Measurements from ENCODE around the gene OVOL3.
"Not testable (repeated sequence)": the region's sequence is repeated elsewhere in the genome, so short reads cannot be mapped to it uniquely, and the experiment has no call there.

Gene OVOL3

DNA sequence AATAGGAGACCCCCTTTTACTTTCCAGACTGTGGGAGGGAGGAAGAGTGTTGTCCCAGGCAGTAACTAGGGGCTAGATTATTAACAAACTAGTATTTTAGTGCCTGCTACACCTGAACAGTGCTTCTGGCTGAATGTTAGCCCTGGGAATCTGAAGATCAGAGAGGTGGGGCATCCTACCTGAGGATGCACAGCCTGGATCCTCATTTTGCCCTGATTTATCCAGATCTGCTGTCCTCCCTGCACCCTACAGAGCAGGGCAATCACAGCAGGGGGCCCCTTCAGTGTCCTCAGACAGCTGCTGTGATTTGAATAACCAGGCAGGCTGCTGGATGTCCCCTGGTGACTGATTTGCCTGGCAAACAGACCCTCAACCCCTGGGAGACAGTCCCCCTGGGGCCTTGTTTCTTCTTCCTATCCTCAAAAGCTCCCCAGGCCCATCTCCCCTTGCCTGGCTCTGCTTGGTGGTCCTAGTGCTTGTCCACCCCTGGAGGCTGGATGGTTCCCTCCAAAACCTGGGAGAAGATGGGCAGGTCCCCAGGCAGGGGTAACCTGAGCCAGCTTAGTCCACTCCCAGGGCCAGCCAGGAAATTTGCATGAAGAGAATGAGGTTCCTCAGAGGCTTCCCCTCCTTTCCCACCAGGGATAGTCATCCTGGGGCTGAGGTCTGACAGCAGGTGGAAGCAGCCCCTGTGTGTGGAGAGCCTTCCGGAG is at the start of gene OVOL3:
TSS of gene OVOL3 (plus strand) at position 657 of the 713 bp plus-strand sequence. CDS start 60 bp downstream, outside the sequence.
- DNase-seq, result no peak

DNA sequence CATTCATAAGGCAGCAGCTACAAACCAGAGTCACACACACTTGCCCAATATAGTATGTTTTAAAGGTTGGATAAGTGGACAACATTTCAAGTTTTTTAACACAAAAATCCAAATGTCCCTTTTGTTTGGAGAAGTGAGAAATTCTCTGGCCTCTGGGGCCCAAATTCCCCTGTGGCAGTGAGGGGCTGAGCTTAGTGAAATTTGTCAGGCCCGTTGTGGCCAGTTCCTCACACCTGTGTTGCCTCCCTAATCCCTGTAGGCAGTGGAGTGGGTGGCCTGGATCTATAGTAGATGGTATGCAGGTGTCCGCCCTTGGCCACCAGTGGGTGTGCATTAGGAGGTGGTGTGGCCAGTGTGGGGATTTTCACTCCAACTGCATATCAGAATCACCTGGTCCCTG is 49.6 kb upstream of the OVOL3 start:
- no peak for DNase-seq

DNA sequence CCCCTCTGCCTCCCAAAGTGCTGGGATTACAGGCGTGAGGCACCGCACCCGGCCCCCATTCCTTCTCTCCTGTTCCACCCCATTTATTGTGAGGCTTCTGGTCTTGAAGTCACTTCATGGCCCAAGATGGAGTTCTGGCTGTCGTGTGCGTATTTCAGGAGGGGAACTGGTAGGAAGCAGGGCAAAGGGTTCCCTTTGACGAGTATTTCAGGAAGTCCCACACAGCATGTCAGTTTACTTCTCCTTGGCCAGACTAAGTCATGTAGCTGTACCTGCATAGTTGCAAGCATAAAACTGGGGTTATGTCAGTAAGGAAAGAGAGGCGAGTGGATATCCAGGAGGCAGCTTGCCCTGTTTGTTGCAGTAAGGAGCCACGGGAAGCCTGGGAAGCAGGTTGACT is 46.1 kb upstream of the OVOL3 start:
- DNase-seq, result no peak

DNA sequence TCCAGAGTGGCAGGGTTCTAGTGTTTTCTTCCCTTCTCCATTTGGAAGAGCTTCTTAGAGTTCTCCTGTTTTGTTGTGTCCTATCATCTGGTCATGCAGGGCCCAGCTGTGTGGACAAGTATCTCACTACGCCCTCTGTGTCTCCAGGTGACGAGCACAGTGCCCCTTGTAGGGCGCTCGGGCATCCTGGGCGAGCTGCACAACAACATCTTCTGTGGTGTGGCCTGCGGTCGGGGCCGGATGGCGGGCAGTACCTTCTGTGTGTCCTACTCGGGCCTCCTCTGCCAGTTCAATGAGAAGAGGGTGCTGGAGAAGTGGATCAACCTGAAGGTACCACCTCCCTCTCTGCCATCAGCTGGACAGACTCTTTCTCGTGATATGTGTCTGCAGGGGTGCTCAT is 43.3 kb upstream of the OVOL3 start:
- DNase-seq, result no peak

DNA sequence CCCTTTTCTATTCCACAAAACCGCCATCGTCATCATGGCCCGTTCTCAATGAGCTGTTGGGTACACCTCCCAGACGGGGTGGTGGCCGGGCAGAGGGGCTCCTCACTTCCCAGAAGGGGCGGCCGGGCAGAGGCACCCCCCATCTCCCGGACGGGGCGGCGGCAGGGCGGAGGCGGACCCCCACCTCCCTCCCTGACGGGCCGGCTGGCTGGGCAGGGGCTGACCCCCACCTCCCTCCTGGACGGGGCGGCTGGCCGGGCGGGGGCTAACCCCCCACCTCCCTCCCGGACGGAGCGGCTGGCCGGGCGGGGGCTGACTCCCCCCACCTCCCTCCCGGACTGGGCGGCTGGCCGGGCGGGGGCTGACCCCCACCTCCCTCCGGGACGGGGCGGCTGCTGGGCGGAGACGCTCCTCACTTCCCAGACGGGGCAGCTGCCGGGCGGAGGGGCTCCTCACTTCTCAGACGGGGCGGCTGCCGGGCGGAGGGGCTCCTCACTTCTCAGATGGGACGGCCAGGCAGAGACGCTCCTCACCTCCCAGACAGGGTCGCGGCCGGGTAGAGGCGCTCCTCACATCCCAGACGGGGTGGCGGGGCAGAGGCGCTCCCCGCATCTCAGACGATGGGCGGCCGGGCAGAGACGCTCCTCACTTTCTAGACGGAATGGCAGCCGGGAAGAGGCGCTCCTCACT is 42.0 kb upstream of the OVOL3 start:
- DNase-seq, result not testable (repeated sequence)

DNA sequence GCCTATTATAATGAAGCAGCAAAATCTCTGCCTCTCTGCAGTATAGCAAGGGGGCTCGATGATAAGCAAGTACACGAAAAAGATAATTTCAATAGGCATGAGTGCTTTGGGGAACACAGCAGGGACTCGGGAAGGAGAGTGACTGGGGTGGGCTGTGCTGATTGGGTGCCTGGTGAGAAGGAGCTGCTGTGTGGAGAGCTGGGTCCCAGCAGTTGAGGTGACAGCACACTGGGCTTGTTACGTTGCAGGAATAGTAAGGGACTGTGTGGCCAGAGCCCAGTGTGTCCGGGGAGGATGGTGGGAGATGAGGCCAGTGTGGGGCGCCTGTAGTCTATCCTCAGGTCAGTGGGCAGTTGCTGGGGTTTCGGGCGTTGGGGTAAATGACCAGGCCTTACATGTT is 38.9 kb upstream of the OVOL3 start:
- DNase-seq, result no peak

DNA sequence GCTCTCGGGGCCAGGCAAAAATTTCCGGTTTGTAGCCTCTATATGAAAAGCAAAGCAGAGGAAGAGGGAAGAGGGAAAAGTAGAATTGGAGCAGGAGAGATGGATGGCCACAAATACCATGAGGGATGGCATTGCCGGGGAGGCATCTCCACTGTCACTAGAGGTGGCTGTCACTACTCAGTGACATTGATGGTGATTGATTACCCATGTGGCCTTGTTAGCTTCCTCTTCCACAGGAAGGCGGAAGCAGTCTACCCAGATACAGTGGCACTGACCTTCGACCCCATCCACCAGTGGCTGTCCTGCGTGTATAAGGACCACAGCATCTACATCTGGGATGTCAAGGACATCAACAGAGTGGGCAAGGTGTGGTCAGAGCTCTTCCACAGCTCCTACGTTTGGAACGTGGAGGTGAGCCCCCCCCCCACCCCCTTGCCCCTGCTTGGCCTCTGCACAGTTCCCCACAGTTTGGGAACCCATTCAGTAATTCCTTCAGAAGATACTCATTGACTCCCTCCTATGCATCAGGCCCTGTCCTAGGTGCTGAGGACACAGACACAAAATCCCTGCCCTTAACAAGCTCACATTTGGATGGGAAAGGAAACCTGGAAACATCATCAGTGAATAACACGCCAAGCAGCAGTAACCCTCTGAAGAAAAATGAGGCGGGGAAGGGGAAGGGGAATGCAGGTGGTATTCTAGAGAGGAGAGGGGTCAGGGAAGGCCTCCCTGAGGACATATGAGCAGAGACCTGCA is 37.6 kb upstream of the OVOL3 start:
- no peak for DNase-seq

DNA sequence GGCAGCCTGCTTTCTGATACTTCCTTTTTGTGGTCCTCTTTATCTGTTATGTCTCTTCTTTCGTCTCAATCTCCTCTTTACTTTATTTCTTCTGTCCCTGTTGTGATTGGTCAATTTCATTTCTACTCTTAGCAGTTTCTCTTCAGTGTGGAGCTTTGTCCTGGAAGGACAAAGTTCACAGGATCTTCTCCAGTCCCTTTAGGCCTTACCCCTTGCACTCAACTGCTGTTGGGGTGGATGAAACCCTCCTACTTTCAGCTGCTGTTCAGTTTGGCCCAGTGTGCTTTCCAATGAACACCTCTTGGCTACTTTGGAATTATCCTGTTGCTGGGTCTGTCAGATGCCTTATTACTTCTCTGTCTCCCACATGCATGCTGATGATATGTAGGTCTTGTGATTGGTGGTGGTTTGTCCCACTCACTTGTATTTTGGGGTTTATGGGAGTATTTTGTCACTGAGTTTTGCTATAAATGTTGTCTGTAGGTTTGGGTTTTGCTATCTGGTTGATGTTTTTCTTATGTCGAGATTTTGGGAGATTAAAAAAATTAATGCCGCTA is 31.5 kb upstream of the OVOL3 start:
- DNase-seq, result no peak

DNA sequence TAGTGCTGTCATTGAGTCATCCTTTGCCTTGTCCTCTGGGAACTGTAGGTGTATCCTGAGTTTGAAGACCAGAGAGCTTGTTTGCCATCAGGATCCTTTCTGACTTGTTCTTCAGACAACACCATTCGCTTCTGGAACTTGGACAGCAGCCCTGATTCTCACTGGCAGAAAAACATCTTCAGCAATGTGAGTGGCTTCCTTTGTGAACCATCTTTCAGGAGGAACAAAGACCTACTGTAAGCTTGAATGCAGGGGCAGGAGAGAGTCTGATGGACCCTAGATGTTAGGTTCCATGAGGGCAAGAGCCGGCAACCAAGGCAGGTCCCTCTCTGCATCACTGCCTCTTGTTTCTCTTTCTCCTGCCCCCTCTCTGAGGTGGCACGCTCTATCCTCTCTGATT is 29.6 kb upstream of the OVOL3 start:
- no peak for DNase-seq

DNA sequence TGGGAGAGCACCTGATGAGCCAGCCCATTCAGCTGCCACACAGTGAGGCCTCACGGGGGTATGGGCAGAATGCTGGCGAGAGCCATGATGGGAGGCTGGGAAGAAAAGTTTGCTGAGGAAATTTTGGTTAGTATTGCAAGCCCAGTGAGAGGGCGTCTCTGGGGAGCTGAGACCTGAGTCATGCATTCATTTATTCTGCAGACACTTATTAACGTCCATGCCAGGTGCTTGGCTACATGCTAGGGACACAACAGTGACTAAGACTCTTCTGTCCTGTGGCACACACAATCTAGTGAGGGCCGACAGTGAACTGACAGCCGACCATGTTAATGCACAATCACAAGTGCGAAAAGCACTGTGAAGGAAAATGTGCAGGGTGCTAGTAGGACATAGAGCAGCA is 29.0 kb upstream of the OVOL3 start:
- DNase-seq, result no peak

DNA sequence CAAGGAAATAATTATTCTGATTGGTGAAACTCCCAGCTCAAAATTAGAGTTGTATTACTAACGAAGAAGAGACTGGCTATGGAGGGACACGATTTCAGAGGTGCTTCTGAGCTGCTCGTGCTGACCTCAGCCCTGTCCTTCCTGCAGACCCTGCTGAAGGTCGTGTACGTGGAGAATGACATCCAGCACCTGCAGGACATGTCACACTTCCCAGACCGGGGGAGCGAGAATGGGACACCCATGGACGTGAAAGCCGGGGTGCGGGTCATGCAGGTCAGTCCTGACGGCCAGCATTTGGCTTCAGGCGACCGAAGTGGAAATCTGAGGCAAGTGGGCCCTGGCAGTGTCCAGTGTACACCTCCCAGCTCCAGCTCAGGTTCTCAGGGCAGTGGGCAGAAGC is 28.0 kb upstream of the OVOL3 start:
- no peak for DNase-seq

DNA sequence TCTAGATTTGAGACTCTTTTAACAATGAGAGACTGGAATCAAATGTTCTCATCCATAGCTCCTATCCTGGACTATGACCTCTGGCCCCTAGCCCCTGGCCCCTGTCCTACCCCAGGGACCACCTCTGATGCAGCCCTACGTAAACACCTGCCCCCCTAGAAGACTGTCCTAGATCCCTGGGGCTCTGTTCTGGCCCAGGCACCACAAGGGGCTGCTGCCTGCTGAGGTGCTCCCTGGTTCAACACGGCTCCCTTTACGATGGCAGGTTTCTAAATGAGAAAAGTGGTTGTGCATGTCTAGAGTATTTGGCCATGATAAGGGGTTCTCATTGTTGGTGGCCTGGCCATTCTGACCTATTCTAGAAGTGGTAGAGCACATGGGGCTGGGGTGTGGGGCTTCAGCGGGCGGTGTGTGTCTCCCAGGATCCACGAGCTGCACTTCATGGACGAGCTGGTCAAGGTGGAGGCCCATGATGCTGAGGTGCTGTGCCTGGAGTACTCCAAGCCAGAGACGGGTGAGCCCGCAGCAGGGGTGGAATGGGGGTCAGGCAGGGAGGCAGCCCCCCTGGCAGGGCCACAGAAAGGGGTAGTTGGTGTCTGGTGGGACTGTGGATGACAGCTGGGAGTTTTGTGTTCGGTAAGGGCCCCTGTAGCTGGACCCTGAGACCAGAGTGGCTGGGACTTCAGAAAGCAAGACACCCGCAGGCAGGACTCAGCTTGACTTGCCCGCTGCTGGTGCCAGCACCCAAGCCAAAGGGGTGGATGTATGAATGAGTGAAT is 26.5 kb upstream of the OVOL3 start:
- DNase-seq, result no peak

DNA sequence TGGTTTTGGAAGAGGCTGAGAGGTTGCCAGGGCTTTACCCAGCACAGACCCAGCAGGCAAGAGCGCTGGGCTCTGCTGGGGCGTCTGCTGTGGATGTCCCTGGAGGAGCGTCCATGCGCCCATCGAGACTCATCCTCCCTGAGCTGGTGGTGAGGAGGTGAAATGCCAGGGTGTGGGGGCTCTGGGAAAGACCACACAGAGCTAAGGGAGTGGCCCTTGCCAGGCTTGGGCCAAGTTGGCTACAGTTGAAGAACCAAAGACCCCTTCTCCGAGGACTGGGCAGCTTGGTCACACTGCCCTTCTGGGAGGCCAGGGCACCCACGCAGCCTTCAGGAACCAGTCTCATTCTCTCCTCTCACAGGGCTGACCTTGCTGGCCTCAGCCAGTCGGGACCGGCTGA is 24.6 kb upstream of the OVOL3 start:
- DNase-seq, result no peak

DNA sequence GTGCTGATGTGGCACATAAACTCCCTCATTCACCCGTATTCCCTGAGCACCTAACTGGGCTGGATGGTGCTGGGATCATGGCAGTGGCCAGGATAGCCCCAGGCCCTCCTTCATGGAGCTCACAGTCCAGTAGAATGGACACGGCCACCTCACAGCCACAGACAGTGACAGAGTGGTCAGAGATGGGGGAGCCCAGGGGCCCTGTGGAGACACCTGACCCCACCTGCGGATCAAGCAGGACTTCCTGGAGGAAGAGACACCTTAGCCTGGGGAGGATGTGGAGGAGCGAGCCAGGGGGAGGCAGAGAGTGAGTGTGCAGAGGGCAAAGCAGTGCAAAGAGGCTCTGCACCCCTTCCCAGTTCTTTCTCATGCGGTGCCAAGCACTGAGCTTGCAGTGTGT is 21.1 kb upstream of the OVOL3 start:
- DNase-seq, result no peak

DNA sequence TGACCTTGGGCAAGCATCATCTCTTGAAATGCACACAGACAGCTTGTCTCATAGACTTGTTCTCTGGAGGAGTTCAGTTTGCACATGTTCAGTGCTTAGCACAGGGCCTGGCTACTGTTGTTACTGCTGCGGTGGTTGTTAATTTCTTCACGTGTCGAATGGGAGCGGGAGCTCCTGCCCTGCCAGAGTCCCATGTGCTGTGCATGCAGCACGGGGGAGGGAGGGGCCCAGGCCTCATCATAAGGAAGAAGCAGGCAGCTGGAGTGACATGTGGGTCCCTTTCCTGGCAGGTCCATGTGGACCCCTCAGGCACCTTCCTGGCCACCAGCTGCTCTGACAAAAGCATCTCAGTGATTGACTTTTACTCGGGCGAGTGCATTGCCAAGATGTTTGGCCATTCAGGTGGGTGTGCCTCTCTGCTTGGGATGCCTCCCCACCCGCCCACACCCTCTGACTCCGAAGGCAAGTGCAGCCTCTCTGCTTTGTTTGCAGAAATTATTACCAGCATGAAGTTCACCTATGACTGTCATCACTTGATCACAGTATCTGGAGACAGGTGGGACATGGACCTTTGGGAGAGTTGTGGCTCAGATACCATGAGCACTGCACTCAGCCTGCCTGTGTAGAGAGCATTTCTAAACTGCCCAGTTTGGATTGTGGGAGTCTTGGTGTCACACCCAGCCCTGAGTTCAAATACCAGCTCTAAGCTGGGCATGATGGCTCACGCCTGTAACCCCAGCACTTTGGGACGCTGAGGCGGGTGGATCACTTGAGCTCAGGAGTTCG is 19.8 kb upstream of the OVOL3 start:
- DNase-seq, result no peak

DNA sequence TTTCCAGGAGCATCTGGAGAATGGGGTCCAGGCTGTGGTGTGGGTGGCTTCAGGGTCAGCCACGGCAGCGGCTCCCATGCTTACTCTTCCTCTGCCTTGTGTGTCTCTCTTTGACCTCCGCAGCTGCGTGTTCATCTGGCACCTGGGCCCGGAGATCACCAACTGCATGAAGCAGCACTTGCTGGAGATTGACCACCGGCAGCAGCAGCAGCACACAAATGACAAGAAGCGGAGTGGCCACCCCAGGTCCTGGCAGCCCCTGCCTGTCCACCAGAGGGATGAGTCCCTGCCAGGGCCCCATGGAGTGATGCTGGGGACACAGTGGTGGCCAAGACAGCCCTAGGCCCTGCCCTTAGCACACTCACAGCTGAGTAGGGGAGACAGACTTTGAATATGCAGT is 18.4 kb upstream of the OVOL3 start:
- DNase-seq, result no peak

DNA sequence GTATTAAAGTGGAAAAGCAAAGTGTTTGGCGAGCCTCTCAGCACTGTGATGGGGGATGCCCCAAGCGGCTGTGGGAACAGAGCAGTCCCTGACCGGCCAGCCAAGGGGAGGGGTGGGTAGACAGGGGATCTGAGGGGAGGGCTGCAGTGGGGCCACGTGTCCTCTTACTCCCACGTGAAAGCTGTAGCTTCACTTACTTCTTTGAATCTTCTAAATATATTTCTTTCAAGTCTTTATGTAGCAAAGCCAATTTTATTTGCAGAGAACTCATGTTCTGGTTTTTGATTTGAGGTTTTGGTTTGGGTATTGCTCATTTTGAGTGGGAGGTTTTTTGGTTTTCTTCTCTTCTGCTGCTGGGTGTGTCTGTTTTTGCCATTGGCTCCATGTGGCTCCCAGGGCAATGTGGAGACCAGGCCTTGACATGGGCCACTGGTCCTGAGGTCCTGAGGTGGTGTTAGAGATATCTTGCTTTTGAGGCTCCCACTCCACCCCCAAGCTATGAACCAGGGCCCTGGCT is 17.7 kb upstream of the OVOL3 start:
- peak; percentile 72 for DNase-seq

DNA sequence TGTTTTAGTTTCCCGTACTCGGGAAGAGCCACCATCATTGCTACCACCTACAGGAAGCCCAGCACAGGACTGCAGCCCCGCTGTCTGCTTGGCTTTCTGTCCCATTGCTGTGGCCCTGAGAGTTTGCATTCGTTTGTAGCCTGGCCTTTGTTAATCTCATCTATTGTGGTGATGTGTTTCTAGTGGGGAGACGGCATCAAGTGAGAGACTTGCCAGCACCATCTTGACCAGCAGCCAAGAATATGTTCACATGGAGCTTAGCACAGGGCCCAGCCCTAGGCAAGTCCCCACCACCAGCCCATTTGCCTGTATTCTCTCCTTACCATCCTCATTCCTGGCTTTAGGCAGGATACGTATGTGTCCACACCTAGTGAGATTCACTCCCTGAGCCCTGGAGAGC is 17.3 kb upstream of the OVOL3 start:
- no peak for DNase-seq

DNA sequence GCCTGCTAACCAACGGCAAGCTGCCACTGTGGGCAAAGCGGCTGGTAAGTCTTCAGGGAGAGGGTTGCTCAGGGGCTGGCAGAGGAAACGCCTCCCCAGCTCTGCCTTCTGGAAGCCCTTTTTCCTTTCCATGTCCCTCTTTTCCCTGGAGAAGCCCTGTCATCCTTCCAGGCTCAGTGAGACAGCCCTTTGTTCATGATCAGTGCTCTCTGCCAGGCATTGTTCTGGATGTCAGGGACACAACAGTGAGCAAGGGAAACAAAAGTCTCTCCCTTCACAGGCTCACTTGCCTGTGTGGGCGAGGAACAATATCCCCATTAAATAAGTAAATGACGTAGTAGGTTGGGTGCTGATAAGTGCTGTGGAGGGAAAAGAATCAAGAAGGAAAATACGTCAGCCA is 13.9 kb upstream of the OVOL3 start:
- no peak for DNase-seq

DNA sequence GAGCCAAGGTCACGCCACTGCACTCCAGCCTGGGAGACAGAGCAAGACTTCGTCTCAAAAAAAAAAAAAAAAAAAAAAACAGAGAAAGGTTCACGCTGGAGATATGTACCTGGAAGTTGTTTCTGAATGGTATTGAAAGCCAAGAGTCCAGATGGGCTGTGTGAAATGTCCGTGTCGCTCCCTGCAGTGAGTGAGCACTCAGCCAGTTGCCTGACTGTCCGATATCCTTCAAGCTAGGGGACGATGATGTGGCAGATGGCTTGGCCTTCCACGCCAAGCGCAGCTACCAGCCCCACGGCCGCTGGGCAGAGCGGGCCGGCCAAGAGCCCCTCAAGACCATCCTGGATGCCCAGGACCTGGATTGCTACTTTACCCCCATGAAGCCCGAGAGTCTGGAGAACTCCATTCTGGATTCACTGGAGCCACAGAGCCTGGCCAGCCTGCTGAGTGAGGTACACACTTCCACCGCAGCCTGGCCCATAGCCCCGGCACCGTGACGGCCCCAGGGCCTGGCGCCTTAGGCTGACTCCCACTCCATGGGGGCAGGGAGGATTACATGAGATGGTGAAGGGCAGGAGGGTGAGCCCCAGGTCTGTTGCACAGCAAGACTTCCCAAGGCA is 11.7 kb upstream of the OVOL3 start:
- DNase-seq, result no peak

DNA sequence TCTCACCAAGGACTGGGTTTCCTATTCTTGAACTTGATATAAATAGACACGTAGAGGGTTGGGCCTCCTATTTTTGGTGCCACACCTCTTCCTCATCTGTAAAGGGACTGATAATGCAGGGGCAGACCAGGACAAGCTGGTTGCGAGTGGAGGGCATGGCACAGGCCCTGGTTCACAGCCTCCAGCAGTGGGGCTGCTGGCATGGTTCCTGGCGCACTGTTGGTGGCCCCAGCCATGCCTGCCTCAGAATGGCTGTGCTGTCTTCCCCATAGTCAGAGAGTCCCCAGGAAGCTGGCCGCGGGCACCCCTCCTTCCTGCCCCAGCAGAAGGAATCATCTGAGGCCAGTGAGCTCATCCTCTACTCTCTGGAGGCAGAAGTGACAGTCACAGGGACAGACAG is 10.5 kb upstream of the OVOL3 start:
- DNase-seq, result no peak
